Transverse colon (tissue), 4 donors: Measurements from ENCODE around the gene IPO4. TPM values are rescaled to one million over a fixed set of nuclear protein-coding genes. Genes with fewer than 3 reads are reported as not detected.
"Not testable (repeated sequence)": the region's sequence is repeated elsewhere in the genome, so short reads cannot be mapped to it uniquely, and the experiment has no call there.

Experiments used
- DNase-seq: peaks from one replicate; pipeline ENCODE4 v3.0.0-alpha.2; 2019
- H3K27ac ChIP-seq, 4 donors: fragments of 200-600 bp; sonication (generic); 2 replicates each; pipeline ENCODE4 v1.5.1; 2016 to 2018; ENCODE audit warnings: inconsistent platforms in 4 of 4
- H3K27me3 ChIP-seq: fragments of 200-600 bp; sonication (generic); 2 replicates; pipeline ENCODE4 v1.5.1; 2017; ENCODE audit warnings: inconsistent platforms
- H3K36me3 ChIP-seq, 4 donors: fragments of 200-600 bp; sonication (generic); 2 replicates each; pipeline ENCODE4 v1.5.1; 2017 to 2019; ENCODE audit warnings: inconsistent platforms in 4 of 4
- H3K4me1 ChIP-seq, 4 donors: fragments of 200-600 bp; sonication (generic); 2 replicates each; pipeline ENCODE4 v1.5.1; 2017 to 2020; ENCODE audit warnings: inconsistent platforms in 4 of 4
- H3K4me3 ChIP-seq, 4 donors: fragments of 200-600 bp; sonication (generic); 1 replicate in 1 of 4; 2 replicates in 3 of 4; pipeline versions ENCODE4 v1.5.1 to v1.6.1; 2017 to 2019; ENCODE audit warnings: inconsistent platforms in 4 of 4
- H3K9me3 ChIP-seq, 2 donors: fragments of 200-600 bp; sonication (generic); 2 replicates each; pipeline ENCODE4 v1.5.1; 2017 to 2019; ENCODE audit warnings: inconsistent platforms in 2 of 2
- EP300 ChIP-seq: sonication (generic); formaldehyde crosslinking; IDR thresholded peaks from one replicate; pipeline ENCODE4 v1.6.1; 2017; ENCODE audit warnings: antibody characterized with exemption, low read depth
- POLR2A ChIP-seq: fragments of 450-650 bp; IDR thresholded peaks from one replicate; pipeline ENCODE4 v1.6.1; 2016; ENCODE audit warnings: antibody characterized with exemption, mild to moderate bottlenecking, moderate library complexity
- POLR2AphosphoS5 ChIP-seq, 3 donors: sonication (generic); formaldehyde crosslinking; IDR thresholded peaks; one replicate each; pipeline ENCODE4 v1.6.1; 2016; ENCODE audit warnings: antibody characterized with exemption in 3 of 3
- WGBS, 2 donors: methylation state at CpG; one replicate each; pipeline ENCODE4 v1.1.5; 2018; ENCODE audit warnings: low coverage in 1 of 2; 5-methylcytosine and 5-hydroxymethylcytosine counted together
- in situ Hi-C, 4 donors: fragments of 200-750 bp; cut with MboI; loops; one replicate each; pipeline versions ENCODE4 v1.15.0 to v1.15.1; 2017; ENCODE audit warnings: low sequenced_read_pairs in 3 of 4, low pct_ligation_motif_present in 1 of 4, low pct_unique_long_range_greater_than_20kb in 1 of 4
- intact Hi-C: fragments of 100-400 bp; cut with DNase I; formaldehyde crosslinking; loops from one replicate; pipeline ENCODE4 v1.15.1; 2023; ENCODE audit warnings: low total_unique reads
- total RNA-seq, 4 donors: library from RNA; depleted of rRNA; stranded (reverse); fragments of >200 nt; gene quantifications; one replicate each; pipeline ENCODE4 v1.1.0, GENCODE V29; 2016
- TF ChIP-seq, protein P1 (sequence below), 5 experiments: fragments of 200-600 bp in 3 of 5; fragments of 450-650 bp in 2 of 5; sonication (generic) in 3 of 5; IDR thresholded peaks; 1 replicate in 2 of 5; 2 replicates in 3 of 5; pipeline ENCODE4 v1.5.1; 2016 to 2017; ENCODE audit warnings: antibody characterized with exemption in 5 of 5, inconsistent platforms in 3 of 5, mild to moderate bottlenecking in 2 of 5, moderate library complexity in 1 of 5

Gene IPO4
- total RNA-seq, 4 donors from 2014 or later = 10.0 to 60.5 (median 37.3) TPM

DNA sequence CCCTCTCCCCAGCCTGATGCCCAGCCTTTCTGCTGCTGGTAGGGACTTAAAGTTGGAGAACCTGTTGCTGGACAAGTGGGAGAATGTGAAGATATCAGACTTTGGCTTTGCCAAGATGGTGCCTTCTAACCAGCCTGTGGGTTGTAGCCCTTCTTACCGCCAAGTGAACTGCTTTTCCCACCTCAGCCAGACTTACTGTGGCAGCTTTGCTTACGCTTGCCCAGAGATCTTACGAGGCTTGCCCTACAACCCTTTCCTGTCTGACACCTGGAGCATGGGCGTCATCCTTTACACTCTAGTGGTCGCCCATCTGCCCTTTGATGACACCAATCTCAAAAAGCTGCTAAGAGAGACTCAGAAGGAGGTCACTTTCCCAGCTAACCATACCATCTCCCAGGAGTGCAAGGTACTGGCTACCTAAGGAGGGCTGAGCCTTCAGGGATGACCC lies 18.5 kb upstream of the IPO4 start:
- no peaks in the 10 kb centered on the region for H3K27me3 ChIP-seq
- in situ Hi-C loops (no loop called here), intact Hi-C loops (no loop called here)
- H3K9me3 ChIP-seq = no peaks in the 10 kb centered on the region
- H3K4me3 ChIP-seq = no peak overlapping the region
- peaks cover 0 to 34% (median 9%) of the 10 kb centered on the region in 4 donors for H3K36me3 ChIP-seq
- TF ChIP-seq, protein P1, sequence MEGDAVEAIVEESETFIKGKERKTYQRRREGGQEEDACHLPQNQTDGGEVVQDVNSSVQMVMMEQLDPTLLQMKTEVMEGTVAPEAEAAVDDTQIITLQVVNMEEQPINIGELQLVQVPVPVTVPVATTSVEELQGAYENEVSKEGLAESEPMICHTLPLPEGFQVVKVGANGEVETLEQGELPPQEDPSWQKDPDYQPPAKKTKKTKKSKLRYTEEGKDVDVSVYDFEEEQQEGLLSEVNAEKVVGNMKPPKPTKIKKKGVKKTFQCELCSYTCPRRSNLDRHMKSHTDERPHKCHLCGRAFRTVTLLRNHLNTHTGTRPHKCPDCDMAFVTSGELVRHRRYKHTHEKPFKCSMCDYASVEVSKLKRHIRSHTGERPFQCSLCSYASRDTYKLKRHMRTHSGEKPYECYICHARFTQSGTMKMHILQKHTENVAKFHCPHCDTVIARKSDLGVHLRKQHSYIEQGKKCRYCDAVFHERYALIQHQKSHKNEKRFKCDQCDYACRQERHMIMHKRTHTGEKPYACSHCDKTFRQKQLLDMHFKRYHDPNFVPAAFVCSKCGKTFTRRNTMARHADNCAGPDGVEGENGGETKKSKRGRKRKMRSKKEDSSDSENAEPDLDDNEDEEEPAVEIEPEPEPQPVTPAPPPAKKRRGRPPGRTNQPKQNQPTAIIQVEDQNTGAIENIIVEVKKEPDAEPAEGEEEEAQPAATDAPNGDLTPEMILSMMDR (IDR thresholded peaks at IDR 0.05) = no peak
- peaks cover 1 to 6% (median 3%) of the 10 kb centered on the region in 4 donors for H3K4me1 ChIP-seq
- WGBS, 2 donors = 97% methylated on average over 5 of the region's 5 CpGs; no CpG with 5 or more reads in 1 of the 2 donors
- no peak overlapping the region for H3K27ac ChIP-seq
- no peak for DNase-seq

DNA sequence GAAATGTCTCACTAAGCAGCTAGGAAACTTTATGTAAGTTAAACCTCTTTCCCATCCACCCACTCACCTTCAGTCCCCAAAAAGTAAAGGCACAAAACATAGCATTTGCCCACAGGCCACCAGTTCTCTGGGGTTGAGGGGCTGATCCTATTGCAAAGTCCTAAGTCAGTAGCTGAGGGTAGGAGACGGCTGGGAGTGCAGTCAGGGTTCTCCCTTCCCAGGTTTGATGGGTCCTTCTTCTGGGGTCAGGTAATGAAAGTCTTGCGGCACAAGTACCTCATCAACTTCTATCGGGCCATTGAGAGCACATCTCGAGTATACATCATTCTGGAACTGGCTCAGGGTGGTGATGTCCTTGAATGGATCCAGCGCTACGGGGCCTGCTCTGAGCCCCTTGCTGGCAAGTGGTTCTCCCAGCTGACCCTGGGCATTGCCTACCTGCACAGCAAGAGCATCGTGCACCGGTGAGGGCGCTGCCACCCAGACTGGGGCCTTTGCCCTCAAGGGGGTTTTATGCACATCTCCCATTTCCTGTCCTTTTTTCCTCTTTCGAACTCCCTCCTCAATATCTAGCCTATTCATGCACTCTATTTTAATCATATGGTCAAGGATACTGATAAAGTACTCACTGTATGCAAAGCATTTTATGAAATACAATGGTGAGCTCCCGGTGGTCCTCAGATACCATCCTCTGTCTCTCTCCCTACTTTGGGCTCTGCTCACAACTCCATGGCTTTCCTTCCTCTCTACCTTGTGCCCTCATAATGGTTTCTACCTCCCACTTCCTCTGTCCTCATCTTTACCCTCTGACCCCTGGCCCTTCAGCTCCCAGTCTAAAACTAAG lies 17.9 kb upstream of the IPO4 start:
- no peaks in the 10 kb centered on the region for H3K9me3 ChIP-seq
- TF ChIP-seq EP300 (no peak), POLR2A (no peak), POLR2AphosphoS5 (IDR thresholded peaks at IDR 0.05) (no peak)
- TF ChIP-seq, protein P1 (IDR thresholded peaks at IDR 0.05) = no peak
- in situ Hi-C loops (no loop called here), intact Hi-C loops (no loop called here)
- H3K36me3 ChIP-seq = peaks cover 0 to 37% (median 9%) of the 10 kb centered on the region in 4 donors
- no peak overlapping the region for H3K27ac ChIP-seq
- H3K4me3 ChIP-seq = no peak overlapping the region
- 90 to 97% methylated on average over 3 to 11 of the region's 11 CpGs for WGBS, 2 donors
- peaks cover 0 to 3% (median 0%) of the 10 kb centered on the region in 4 donors for H3K4me1 ChIP-seq
- DNase-seq = no peak
- no peaks in the 10 kb centered on the region for H3K27me3 ChIP-seq

DNA sequence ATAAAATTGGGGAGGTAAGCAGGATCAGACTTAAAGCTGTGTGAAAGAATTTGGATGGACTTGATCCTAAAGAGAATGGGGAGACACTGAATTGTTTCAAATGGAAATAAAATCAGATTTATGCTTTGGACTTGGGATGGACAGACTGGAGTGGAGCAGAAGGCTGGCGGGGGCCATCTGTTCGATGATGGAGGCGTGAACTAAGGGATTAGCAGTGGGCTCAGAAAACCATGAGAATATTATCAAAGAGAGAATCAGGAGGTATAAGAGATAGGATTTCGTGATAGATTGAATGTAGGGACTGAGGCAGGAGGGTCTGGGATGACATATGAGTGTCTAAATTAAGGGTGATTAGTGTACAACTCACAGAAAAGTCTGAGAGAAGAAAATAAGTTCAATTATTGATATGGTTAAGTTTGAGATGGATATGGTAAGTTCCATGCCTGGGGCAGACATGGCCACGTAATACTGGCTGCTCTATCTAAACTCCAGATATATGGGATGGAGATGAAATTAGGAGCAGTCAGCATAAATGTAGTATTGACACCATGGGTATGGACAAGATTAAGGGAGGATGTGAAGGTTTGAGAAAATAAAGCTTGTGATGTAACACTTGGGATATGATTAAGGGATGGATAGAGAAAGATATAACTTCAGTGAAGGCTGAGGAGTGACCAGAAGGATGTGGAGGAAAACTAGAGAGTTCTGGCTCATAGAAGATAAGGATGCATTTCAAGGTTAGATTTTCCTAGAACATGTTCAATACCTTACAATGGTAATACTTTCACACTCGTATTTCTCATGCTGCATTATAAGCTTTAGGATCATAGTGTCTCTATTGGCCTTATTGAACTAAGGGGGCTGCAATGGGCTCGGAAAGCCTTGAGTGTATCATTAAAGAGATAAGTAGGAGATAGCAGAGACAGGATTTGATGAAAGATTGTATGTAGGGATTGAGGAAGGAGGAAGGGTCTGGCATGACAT lies 15.8 kb upstream of the IPO4 start:
- no peaks in the 10 kb centered on the region for H3K4me1 ChIP-seq
- no peaks in the 10 kb centered on the region for H3K9me3 ChIP-seq
- in situ Hi-C loops (no loop called here), intact Hi-C loops (no loop called here)
- H3K27me3 ChIP-seq = no peaks in the 10 kb centered on the region
- TF ChIP-seq POLR2A (no peak), EP300 (no peak), POLR2AphosphoS5 (IDR thresholded peaks at IDR 0.05) (no peak)
- TF ChIP-seq, protein P1 (IDR thresholded peaks at IDR 0.05) = no peak
- no peak overlapping the region for H3K27ac ChIP-seq
- peaks cover 0 to 27% (median 1%) of the 10 kb centered on the region in 4 donors for H3K36me3 ChIP-seq
- DNase-seq = no peak
- WGBS, 2 donors = 89 to 95% methylated on average over 2 to 7 of the region's 7 CpGs
- H3K4me3 ChIP-seq = no peak overlapping the region

DNA sequence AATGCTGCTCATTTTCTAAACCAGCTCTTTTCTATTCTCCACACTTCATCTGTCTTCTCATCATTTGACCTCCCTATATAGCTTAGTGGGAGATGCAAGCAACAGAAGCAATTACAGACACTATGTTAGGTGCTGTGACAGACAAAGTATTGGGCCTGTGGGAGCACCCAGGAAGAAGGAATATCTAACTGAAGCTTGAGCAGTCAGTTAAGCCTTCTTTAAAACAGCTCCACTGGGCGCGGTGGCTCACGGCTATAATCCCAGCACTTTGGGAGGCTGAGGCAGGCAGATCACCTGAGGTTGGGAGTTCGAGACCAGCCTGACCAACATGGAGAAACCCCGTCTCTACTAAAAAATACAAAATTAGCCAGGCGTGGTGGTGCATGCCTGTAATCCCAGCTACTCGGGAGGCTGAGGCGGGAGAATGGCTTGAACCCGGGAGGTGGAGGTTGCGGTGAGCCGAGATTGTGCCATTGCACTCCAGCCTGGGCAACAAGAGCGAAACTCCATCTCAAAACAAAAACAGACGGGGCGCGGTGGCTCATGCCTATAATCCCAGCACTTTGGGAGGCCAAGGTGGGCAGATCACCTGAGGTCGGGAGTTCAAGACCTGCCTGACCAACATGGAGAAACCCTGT lies 14.8 kb upstream of the IPO4 start:
- H3K36me3 ChIP-seq = peaks cover 0 to 24% (median 0%) of the 10 kb centered on the region in 4 donors

DNA sequence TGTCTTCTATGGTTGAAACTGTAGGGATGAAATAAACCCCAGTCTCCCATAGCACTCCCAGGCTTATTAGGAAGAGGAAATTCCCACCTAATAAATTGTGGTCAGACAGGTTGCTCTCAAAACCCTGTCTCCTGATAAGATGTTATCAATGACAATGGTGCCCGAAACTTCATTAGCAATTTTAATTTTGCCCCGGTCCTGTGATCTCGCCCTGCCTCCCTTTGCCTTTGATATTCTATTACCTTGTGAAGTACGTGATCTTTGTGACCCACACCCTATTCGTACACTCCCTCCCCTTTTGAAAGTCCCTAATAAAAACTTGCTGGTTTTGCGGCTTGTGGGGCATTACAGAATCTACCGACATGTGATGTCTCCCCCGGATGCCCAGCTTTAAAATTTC lies 13.9 kb upstream of the IPO4 start:
- Histone ChIP-seq H3K4me1 (peaks cover 0 to 13% (median 7%) of the 10 kb centered on the region in 4 donors), H3K36me3 (peaks cover 0 to 19% (median 0%) of the 10 kb centered on the region in 4 donors)
- H3K9me3 ChIP-seq, intact Hi-C loops, H3K27ac ChIP-seq, H3K27me3 ChIP-seq, DNase-seq, in situ Hi-C loops, H3K4me3 ChIP-seq: not testable (repeated sequence)
- WGBS, 2 donors = 86 to 96% methylated on average over 4 to 8 of the region's 8 CpGs

More for the DNA sequence above, 14.8 kb upstream of the IPO4 start:
- intact Hi-C loops, in situ Hi-C loops, H3K27ac ChIP-seq, H3K9me3 ChIP-seq, H3K4me1 ChIP-seq, H3K4me3 ChIP-seq, DNase-seq, H3K27me3 ChIP-seq: not testable (repeated sequence)
- WGBS, 2 donors = 94 to 97% methylated on average over 6 to 16 of the region's 16 CpGs
